HT1080 (cell line): ENCODE measurements around the gene NUDT2. TPM values are rescaled to one million over a fixed set of nuclear protein-coding genes. Genes with fewer than 3 reads are reported as not detected.
A peak's percentile ranks its signal among the peaks of the same experiment; 100 is the strongest.

Source experiments
- DNase-seq: peaks from one replicate; pipeline ENCODE4 v3.0.0-alpha.2; 2015; ENCODE audit warnings: low read depth
- total RNA-seq: library from RNA; depleted of rRNA; stranded (reverse); fragments of >200 nt; shearing (Covaris generic); gene quantifications from 2 replicates; pipeline ENCODE4 v1.2.3, GENCODE V29; 2014

The NUDT2 gene
- total RNA-seq, 1 experiment from 2014 or later, result 14.1 TPM

GRCh38 chr9:34370335-34370969 lies 41.1 kb downstream of the NUDT2 start:
- DNase-seq, result no peak

GRCh38 chr9:34370970-34371880 lies 41.9 kb downstream of the NUDT2 start:
- DNase-seq, result no peak

GRCh38 chr9:34371886-34372466 lies 42.6 kb downstream of the NUDT2 start:
- no peak for DNase-seq

DNA sequence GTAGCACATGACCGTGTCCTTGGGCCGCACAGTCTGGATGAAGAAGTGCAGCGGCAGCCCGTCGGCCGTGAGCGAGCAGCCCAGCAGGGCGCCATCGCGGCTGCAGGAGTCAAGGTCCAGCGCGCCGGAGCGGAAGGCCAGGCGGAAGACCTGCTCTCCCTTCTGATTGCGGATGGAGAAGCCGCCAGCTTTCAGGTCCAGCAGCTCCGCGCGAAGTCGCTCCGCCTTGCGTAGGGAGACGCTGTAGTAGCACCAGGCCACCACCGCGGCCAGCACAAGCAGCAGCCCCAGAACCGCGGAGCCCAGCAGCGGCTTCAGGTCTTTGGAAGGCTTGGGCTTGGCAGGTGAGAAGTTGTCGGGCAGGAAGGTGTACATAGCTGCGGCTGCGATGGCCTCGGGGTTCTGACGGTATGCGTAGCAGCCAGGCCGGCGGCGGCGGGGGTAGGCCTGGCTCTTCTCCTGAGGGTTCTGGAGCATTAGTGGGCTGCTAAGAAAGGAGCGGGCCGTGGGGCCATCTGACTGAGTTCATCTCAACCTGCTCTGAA lies 43.2 kb downstream of the NUDT2 start:
- DNase-seq, result no peak

DNA sequence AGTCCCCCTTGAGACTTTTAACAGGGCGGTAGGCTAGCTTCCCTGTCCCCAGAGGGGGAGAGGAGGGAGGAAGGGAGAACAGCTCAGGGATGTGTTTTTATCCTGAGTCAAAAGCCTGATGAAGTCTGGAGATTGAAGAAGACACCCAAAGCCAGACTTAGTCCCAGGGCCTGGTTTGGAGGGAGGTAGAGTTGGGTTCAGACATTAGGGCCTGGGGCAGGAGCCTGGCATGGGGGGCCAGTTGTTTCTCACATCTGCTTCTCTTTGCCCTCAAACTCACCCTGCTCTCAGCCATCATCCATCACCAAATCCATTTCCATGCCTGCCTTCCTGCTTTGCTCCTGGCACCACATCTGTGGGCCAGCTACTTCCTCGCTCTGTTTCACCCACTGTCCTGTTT lies 44.4 kb downstream of the NUDT2 start:
- no peak for DNase-seq

GRCh38 chr9:34374339-34374738 lies 45.0 kb downstream of the NUDT2 start:
- no peak for DNase-seq

- DNase-seq, result no peak
These were observed 45.7 kb downstream of the NUDT2 start for GRCh38 chr9:34374905-34375552.

DNA sequence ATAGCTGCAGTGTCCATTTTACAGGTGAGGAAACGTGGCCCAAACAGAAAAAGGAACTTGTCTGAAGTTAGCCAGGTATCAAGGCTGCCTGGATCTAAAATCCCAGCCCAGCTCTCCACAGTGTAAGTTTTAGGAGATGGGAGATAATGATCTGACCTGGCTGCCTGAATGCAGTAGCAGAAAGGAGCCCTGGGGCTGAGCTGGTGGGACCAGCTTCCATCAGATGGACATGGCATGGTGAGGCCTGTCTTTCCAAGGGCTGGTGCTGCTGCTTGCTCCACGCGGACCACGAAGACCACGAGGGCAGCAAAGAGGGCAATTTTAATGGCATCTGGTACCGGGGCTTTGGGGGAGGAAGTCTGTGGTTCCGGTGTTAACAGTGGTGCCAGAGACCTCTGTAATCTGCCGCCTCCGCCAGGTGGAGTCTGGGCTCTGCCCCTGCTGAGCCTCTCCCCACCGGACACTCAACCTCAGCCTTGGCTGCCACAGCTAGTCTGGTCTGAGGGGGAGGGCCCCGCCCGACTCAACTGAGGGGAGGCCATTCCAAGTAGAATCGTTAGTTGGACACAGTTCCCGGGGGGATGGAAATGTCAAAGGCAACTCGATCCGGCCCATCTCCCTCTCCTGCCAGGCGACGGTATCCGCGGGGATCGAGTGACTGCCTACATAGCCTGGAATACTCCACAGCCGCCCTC lies 46.7 kb downstream of the NUDT2 start:
- DNase-seq, result peak; percentile 60

- DNase-seq, result peak; percentile 96
These were observed 47.4 kb downstream of the NUDT2 start, which contains the start of gene MYORG for GRCh38 chr9:34376596-34377403. TSS of gene MYORG (minus strand) at chr9:34376898. CDS start at chr9:34372943, 3,955 bp downstream.

DNA sequence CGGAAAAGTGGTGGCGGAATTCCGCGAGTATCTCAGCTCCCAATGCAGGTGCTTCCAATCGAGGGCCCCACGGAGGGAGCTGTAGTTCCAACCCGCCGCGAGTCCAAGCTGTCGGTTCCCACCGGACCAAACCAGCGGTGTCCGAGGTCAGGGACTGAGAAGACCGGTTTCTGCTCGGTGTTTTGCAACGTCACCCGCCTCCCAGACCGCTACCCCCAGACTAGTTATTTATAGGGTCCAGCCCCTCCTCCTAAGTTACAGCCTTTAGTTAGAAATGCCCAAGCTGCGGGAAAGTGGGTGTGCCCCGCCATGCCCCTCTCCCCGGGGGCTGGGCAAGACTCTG lies 48.0 kb downstream of the NUDT2 start:
- no peak for DNase-seq

- DNase-seq, result no peak
These were observed 49.1 kb downstream of the NUDT2 start for GRCh38 chr9:34378376-34379060.

- DNase-seq, result peak; percentile 82
These were observed 50.1 kb downstream of the NUDT2 start for GRCh38 chr9:34379334-34380033.

DNA sequence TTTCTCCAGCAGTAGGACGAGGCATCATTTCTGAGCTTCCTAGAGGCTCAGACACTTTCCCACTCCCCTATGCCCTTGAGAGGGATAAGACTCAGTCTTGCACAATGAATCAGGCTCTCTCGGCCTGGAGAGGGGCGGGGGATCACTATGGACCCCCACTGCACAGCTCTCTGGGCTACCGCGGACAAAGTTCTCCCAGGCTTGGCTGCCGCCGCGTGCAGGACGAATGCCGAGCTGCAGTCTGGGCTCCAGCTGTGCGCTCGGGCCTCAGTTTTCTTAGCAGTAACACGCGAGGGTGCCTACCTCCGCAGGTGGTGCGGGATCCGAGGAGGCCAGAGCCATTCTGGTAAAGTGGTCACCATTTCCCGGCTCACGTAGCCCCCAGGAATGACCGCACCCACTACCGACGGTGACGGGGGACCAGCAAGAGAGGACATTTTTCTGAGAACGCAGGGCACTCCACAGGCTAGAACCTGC lies 50.7 kb downstream of the NUDT2 start:
- DNase-seq, result no peak

DNA sequence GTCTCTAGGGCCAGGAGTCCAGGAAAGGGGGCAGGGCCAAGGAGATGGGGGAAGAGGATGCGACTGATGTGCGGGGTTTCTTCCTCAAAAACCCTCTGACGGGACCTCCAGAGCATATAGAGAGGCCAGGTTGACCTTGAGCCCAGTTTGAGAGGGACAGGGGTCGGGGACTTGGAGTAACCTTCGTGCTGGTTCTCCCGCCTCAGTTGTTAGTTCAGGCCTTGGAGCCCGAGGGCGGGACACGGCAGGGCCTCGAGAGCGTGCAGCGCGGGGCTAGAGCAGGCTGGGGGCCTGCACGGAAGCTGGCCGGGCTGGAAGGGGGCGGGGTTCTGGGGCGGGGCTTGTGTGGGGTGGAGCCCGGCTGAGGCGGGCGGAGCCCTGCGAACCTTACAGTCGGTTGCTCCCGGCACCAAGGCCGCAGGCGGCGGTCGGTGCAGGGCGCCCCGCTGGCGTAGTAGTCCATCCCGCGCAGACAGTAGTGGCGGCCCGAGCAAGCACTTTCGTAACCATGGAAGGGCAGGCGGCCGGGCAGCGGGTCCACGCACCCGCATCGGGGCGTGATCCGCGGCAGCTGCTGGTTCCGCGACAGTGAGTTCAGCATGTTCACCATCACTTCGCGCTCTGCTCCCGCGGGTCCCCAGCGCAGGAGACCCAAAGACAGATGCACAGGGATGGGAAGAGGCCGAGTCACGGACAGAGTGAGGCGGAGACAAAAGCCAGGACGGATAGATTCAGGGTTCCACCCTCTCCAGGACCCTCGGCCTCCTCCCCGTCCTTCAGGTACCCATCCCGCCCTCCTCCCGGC lies 51.3 kb downstream of the NUDT2 start:
- no peak for DNase-seq

DNA sequence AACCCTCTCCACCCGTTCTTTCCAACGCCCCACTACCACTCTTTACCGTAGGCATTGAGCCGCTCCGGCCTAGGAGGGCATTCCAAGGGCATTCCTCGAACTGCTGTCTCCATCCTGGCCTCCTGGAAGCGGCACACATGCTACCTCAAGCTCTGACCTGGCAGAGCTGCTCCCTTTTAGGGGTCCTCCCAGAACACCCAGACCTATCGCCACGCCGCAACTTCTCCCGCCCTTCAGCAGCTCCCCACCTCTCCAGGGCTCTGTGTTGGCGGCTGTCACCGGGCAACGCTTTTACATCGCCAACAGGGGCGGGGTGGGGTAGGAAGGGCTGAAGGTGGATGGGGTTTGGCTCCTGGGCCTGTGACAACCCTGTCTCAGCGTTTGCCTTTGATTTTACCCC lies 52.0 kb downstream of the NUDT2 start:
- DNase-seq, result no peak

- DNase-seq, result no peak
These were observed 52.7 kb downstream of the NUDT2 start for GRCh38 chr9:34382054-34382453.

DNA sequence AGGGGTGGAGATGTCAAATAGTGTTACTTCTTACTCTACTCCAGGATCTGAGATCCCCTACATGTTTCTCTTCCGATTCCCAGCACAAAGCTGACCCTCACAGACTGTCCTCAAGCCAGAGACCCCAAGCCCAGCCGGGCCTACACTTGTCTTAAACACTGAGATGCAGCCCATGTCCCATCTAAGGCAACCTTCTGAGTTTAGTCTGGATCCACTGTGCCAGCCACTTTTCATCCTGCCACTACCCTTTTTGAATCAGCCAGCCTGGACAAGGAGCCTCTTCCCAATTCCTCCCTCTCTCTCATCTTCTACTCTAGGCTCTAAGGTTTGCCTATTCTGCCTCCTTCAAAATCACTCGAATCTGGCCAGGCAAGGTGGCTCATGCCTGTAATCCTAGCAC lies 53.5 kb downstream of the NUDT2 start:
- DNase-seq, result no peak

DNA sequence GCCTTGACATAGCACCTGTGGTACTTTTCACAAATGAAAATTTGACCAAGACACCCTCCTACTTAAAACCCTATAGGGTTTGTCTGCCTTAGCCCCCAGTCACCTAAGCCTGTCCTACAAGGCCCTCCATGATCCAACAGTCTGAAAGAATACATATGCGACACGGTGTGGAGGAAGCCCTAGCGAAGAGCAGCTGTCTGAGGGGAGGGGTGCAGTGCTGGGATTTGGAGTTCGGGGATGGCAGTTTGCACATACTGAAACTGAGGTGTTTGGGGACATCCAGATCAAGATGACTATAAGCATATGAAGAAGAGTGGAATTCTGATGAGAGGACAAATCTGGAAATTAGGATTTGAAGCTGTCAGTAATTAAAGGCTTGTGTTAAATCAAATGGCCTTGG lies 54.5 kb downstream of the NUDT2 start:
- DNase-seq, result no peak
